ENCODE results near the gene TDRD7. TPM values are rescaled to one million over a fixed set of nuclear protein-coding genes. Genes with fewer than 3 reads are reported as not detected.
A peak's percentile ranks its signal among the peaks of the same experiment; 100 is the strongest.

TDRD7 gene
- total RNA-seq, 1 donor from 2014 or later: 20.4 TPM

DNA sequence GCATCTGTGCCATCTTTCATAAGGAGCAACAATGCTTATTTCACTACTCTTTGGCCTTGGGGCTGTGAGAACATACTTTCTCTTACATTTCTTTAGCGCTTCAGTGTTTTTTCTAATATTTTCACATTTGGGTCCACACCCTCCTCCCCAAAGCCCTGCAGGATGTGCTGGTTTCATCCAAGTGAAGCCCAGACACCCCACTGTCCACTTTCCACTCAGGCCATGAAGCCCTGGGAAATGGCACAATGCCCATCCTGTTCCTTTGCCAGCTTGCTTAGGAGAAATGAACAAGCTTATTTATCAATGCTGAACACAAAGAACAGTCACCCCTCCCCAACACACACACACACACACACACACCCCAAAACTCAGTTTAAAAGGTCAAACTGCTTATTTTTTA is 72.2 kb downstream of the TDRD7 start:
- H3K9ac ChIP-seq (ENCODE audit: low read length): no peak overlapping the region
- no peaks in the 10 kb centered on the region for H3K36me3 ChIP-seq (ENCODE audit: insufficient read depth, low read length)
- Mint-ChIP-seq H3K27ac (ENCODE audit: unreplicated experiment) (no peak overlapping the region), H3K27me3 (ENCODE audit: low read depth, unreplicated experiment) (no peaks in the 10 kb centered on the region), H3K4me3 (ENCODE audit: unreplicated experiment) (no peak overlapping the region), H3K36me3 (ENCODE audit: low read depth, unreplicated experiment) (peaks cover 29% of the 10 kb centered on the region), H3K4me1 (ENCODE audit: low read depth, unreplicated experiment) (no peaks in the 10 kb centered on the region), H3K9me3 (ENCODE audit: unreplicated experiment) (peaks cover 3% of the 10 kb centered on the region)
- TF ChIP-seq, protein P1, sequence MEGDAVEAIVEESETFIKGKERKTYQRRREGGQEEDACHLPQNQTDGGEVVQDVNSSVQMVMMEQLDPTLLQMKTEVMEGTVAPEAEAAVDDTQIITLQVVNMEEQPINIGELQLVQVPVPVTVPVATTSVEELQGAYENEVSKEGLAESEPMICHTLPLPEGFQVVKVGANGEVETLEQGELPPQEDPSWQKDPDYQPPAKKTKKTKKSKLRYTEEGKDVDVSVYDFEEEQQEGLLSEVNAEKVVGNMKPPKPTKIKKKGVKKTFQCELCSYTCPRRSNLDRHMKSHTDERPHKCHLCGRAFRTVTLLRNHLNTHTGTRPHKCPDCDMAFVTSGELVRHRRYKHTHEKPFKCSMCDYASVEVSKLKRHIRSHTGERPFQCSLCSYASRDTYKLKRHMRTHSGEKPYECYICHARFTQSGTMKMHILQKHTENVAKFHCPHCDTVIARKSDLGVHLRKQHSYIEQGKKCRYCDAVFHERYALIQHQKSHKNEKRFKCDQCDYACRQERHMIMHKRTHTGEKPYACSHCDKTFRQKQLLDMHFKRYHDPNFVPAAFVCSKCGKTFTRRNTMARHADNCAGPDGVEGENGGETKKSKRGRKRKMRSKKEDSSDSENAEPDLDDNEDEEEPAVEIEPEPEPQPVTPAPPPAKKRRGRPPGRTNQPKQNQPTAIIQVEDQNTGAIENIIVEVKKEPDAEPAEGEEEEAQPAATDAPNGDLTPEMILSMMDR (IDR thresholded peaks at IDR 0.05; ENCODE audit: insufficient read depth, low read depth, low read length): no peak
- no peak for FAIRE-seq
- no peak for DNase-seq (ENCODE audit: low read depth)
- H4K20me1 ChIP-seq (ENCODE audit: insufficient read depth, low read length): no peaks in the 10 kb centered on the region
- H3K27ac ChIP-seq (ENCODE audit: low read depth, low read length): no peak overlapping the region
- no peak overlapping the region for H3K4me2 ChIP-seq (ENCODE audit: low read length)
- H3K79me2 ChIP-seq (ENCODE audit: insufficient read depth, low read length): no peaks in the 10 kb centered on the region
- H2AFZ ChIP-seq (ENCODE audit: low read depth, low read length): no peak overlapping the region
- no peaks in the 10 kb centered on the region for H3K4me1 ChIP-seq (ENCODE audit: insufficient read depth, low read length)
- no peak overlapping the region for H3K4me3 ChIP-seq (ENCODE audit: insufficient read depth, low read depth, low read length)
- no peaks in the 10 kb centered on the region for H3K9me3 ChIP-seq (ENCODE audit: insufficient read depth, low read depth, low read length)
- no peaks in the 10 kb centered on the region for H3K27me3 ChIP-seq (ENCODE audit: insufficient read depth, low read length)

DNA sequence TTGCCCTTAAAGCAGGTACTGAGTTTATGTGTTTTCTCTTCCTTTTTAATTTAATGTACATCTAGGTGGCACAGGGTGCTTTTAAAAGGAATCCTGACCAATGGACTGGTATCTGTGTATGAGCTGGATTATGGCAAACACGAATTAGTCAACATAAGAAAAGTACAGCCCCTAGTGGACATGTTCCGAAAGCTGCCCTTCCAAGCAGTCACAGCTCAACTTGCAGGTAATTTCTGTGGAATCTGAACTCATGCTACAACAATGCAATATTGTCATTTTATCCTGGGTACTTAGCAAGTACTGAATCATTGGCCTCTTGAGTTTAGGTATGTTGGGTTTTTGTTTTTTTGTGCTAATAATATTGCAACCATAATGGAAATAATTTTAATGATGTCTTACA is 75.2 kb downstream of the TDRD7 start:
- DNase-seq (ENCODE audit: low read depth) (peak; percentile 10), FAIRE-seq (no peak)
- Mint-ChIP-seq H3K4me3 (ENCODE audit: unreplicated experiment) (no peak overlapping the region), H3K4me1 (ENCODE audit: low read depth, unreplicated experiment) (no peaks in the 10 kb centered on the region), H3K27ac (ENCODE audit: unreplicated experiment) (no peak overlapping the region), H3K36me3 (ENCODE audit: low read depth, unreplicated experiment) (peaks cover 28% of the 10 kb centered on the region), H3K27me3 (ENCODE audit: low read depth, unreplicated experiment) (no peaks in the 10 kb centered on the region), H3K9me3 (ENCODE audit: unreplicated experiment) (peaks cover 3% of the 10 kb centered on the region)
- Histone ChIP-seq H3K27ac (ENCODE audit: low read depth, low read length) (no peak overlapping the region), H3K9me3 (ENCODE audit: insufficient read depth, low read depth, low read length) (no peaks in the 10 kb centered on the region), H3K79me2 (ENCODE audit: insufficient read depth, low read length) (no peaks in the 10 kb centered on the region), H4K20me1 (ENCODE audit: insufficient read depth, low read length) (no peaks in the 10 kb centered on the region), H3K27me3 (ENCODE audit: insufficient read depth, low read length) (no peaks in the 10 kb centered on the region), H3K4me3 (ENCODE audit: insufficient read depth, low read depth, low read length) (no peak overlapping the region), H3K36me3 (ENCODE audit: insufficient read depth, low read length) (no peaks in the 10 kb centered on the region), H2AFZ (ENCODE audit: low read depth, low read length) (no peak overlapping the region), H3K4me2 (ENCODE audit: low read length) (no peak overlapping the region), H3K4me1 (ENCODE audit: insufficient read depth, low read length) (no peaks in the 10 kb centered on the region), H3K9ac (ENCODE audit: low read length) (no peak overlapping the region)
- TF ChIP-seq, protein P1 (IDR thresholded peaks at IDR 0.05; ENCODE audit: insufficient read depth, low read depth, low read length): peak; percentile 44
- TF ChIP-seq EZH2 (IDR thresholded peaks at IDR 0.05; ENCODE audit: insufficient read depth, low read length): no peak

DNA sequence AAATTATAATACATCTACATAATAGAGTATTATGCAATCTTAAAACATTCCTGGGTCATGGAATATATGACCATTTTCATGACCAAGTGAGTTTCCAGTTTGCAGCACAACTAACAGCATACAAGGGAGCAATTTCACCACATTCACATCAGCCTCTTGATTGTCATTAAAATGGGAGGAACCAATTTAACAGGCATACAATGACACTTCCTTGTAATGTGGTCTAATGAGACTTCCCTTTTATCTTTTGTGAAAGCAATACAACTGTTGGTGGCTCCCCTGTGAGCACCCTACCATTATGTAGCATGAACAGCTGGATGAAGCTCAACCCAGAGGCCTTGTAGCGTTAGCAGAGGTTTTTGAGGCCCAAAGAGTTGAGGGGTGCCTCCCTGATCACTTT is 76.0 kb downstream of the TDRD7 start:
- no peak for FAIRE-seq
- H3K9me3 ChIP-seq (ENCODE audit: insufficient read depth, low read depth, low read length): no peaks in the 10 kb centered on the region
- no peaks in the 10 kb centered on the region for H4K20me1 ChIP-seq (ENCODE audit: insufficient read depth, low read length)
- Mint-ChIP-seq H3K36me3 (ENCODE audit: low read depth, unreplicated experiment) (peaks cover 26% of the 10 kb centered on the region), H3K27ac (ENCODE audit: unreplicated experiment) (no peak overlapping the region), H3K27me3 (ENCODE audit: low read depth, unreplicated experiment) (no peaks in the 10 kb centered on the region), H3K4me1 (ENCODE audit: low read depth, unreplicated experiment) (no peaks in the 10 kb centered on the region), H3K9me3 (ENCODE audit: unreplicated experiment) (peaks cover 3% of the 10 kb centered on the region), H3K4me3 (ENCODE audit: unreplicated experiment) (no peak overlapping the region)
- TF ChIP-seq EZH2 (IDR thresholded peaks at IDR 0.05; ENCODE audit: insufficient read depth, low read length): no peak
- TF ChIP-seq, protein P1 (IDR thresholded peaks at IDR 0.05; ENCODE audit: insufficient read depth, low read depth, low read length): no peak
- no peaks in the 10 kb centered on the region for H3K4me1 ChIP-seq (ENCODE audit: insufficient read depth, low read length)
- DNase-seq (ENCODE audit: low read depth): no peak
- no peak overlapping the region for H3K4me2 ChIP-seq (ENCODE audit: low read length)
- no peaks in the 10 kb centered on the region for H3K27me3 ChIP-seq (ENCODE audit: insufficient read depth, low read length)
- H3K9ac ChIP-seq (ENCODE audit: low read length): no peak overlapping the region
- H3K79me2 ChIP-seq (ENCODE audit: insufficient read depth, low read length): no peaks in the 10 kb centered on the region
- no peak overlapping the region for H3K4me3 ChIP-seq (ENCODE audit: insufficient read depth, low read depth, low read length)
- H2AFZ ChIP-seq (ENCODE audit: low read depth, low read length): no peak overlapping the region
- H3K36me3 ChIP-seq (ENCODE audit: insufficient read depth, low read length): no peaks in the 10 kb centered on the region
- no peak overlapping the region for H3K27ac ChIP-seq (ENCODE audit: low read depth, low read length)
